Loucy (cell line): Measurements from ENCODE around the gene CDH12.

Source experiments
- H2AFZ ChIP-seq: fragments of 200-600 bp; sonication (generic); 2 replicates; pipeline ENCODE4 v1.6.0; 2016; ENCODE audit warnings: antibody characterized with exemption, mild to moderate bottlenecking, low read length, moderate library complexity
- H3F3A ChIP-seq: fragments of 200-600 bp; 2 replicates; pipeline ENCODE4 v1.6.0; 2016; ENCODE audit warnings: antibody characterized with exemption, low read depth, mild to moderate bottlenecking
- H3K27me3 ChIP-seq: fragments of 200-600 bp; sonication (generic); 2 replicates; pipeline ENCODE4 v1.6.1; 2014; ENCODE audit warnings: low read length, mild to moderate bottlenecking; ENCODE audit not compliant: insufficient read depth, poor library complexity, severe bottlenecking
- H3K36me3 ChIP-seq: fragments of 200-600 bp; sonication (generic); 2 replicates; pipeline ENCODE4 v1.6.1; 2016; ENCODE audit warnings: low read length; ENCODE audit not compliant: insufficient read depth
- H3K4me1 ChIP-seq: fragments of 200-600 bp; sonication (generic); 2 replicates; pipeline ENCODE4 v1.5.1; 2014; ENCODE audit warnings: low read length, mild to moderate bottlenecking; ENCODE audit not compliant: insufficient read depth, poor library complexity, severe bottlenecking
- H3K4me2 ChIP-seq: fragments of 200-600 bp; sonication (generic); 2 replicates; pipeline ENCODE4 v1.6.0; 2014; ENCODE audit warnings: antibody characterized with exemption, low read length, low read depth, mild to moderate bottlenecking; ENCODE audit not compliant: poor library complexity, severe bottlenecking
- H3K4me3 ChIP-seq: fragments of 200-600 bp; sonication (generic); 2 replicates; pipeline ENCODE4 v1.5.1; 2014; ENCODE audit warnings: low read length, mild to moderate bottlenecking, mixed read lengths; ENCODE audit not compliant: poor library complexity, severe bottlenecking
- H3K79me2 ChIP-seq: fragments of 200-600 bp; sonication (generic); 2 replicates; pipeline ENCODE4 v1.6.1; 2014; ENCODE audit warnings: low read length; ENCODE audit not compliant: insufficient read depth
- H3K9ac ChIP-seq: fragments of 200-600 bp; sonication (generic); 2 replicates; pipeline ENCODE4 v1.6.0; 2014; ENCODE audit warnings: mild to moderate bottlenecking, low read depth, low read length, moderate library complexity; ENCODE audit not compliant: poor library complexity, severe bottlenecking
- H3K9me2 ChIP-seq: fragments of 200-600 bp; sonication (generic); replicated peaks from 2 replicates; pipeline ENCODE4 v1.6.1; 2016; ENCODE audit warnings: low read depth, low read length, mixed read lengths
- H3K9me3 ChIP-seq: fragments of 200-600 bp; sonication (generic); 2 replicates; pipeline ENCODE4 v1.6.1; 2014; ENCODE audit warnings: mild to moderate bottlenecking, antibody characterized with exemption, low read length, low read depth; ENCODE audit not compliant: insufficient read depth
- H4K20me1 ChIP-seq: fragments of 200-600 bp; sonication (generic); 2 replicates; pipeline ENCODE4 v1.6.0; 2014; ENCODE audit warnings: antibody characterized with exemption, low read length, mild to moderate bottlenecking; ENCODE audit not compliant: insufficient read depth, poor library complexity, severe bottlenecking
- CTCF ChIP-seq: fragments of 200-600 bp; sonication (generic); conservative IDR thresholded peaks from 2 replicates; pipeline ENCODE4 v1.5.1; 2014; ENCODE audit warnings: mild to moderate bottlenecking, antibody characterized with exemption, low read length
- EZH2phosphoT487 ChIP-seq: fragments of 200-600 bp; IDR thresholded peaks from 2 replicates; pipeline ENCODE4 v1.6.1; 2018; ENCODE audit warnings: antibody characterized with exemption, mild to moderate bottlenecking, moderate library complexity, borderline replicate concordance

The CDH12 gene

GRCh38 chr5:22835686-22836085, 17.5 kb downstream of the CDH12 start:
- H3K27me3 ChIP-seq, result no peaks in the 10 kb centered on the region
- H4K20me1 ChIP-seq, result no peaks in the 10 kb centered on the region
- H2AFZ ChIP-seq, result no peak overlapping the region
- H3K79me2 ChIP-seq, result no peaks in the 10 kb centered on the region
- H3K4me3 ChIP-seq, result no peak overlapping the region
- no peak overlapping the region for H3K4me2 ChIP-seq
- no peaks in the 10 kb centered on the region for H3F3A ChIP-seq
- TF ChIP-seq CTCF (no peak), EZH2phosphoT487 (no peak)
- no peaks in the 10 kb centered on the region for H3K4me1 ChIP-seq
- no peaks in the 10 kb centered on the region for H3K36me3 ChIP-seq
- no peaks in the 10 kb centered on the region for H3K9me3 ChIP-seq
- no peak overlapping the region for H3K9ac ChIP-seq
- H3K9me2 ChIP-seq, result no peaks in the 10 kb centered on the region

GRCh38 chr5:22793463-22793862, 59.7 kb downstream of the CDH12 start:
- H4K20me1 ChIP-seq, result no peaks in the 10 kb centered on the region
- H3F3A ChIP-seq, result no peaks in the 10 kb centered on the region
- no peak for TF ChIP-seq EZH2phosphoT487
- no peak for TF ChIP-seq CTCF
- H3K79me2 ChIP-seq, result no peaks in the 10 kb centered on the region
- no peak overlapping the region for H3K4me3 ChIP-seq
- no peak overlapping the region for H3K4me2 ChIP-seq
- H2AFZ ChIP-seq, result no peak overlapping the region
- H3K36me3 ChIP-seq, result no peaks in the 10 kb centered on the region
- H3K9me3 ChIP-seq, result no peaks in the 10 kb centered on the region
- H3K27me3 ChIP-seq, result no peaks in the 10 kb centered on the region
- no peaks in the 10 kb centered on the region for H3K4me1 ChIP-seq
- H3K9me2 ChIP-seq, result no peaks in the 10 kb centered on the region
- no peak overlapping the region for H3K9ac ChIP-seq

- Histone ChIP-seq H3K4me1 (no peaks in the 10 kb centered on the region), H3K79me2 (no peaks in the 10 kb centered on the region), H3F3A (no peaks in the 10 kb centered on the region), H3K9me3 (no peaks in the 10 kb centered on the region), H3K4me3 (no peak overlapping the region), H3K36me3 (no peaks in the 10 kb centered on the region), H3K9me2 (no peaks in the 10 kb centered on the region), H2AFZ (no peak overlapping the region), H3K4me2 (no peak overlapping the region), H4K20me1 (no peaks in the 10 kb centered on the region), H3K9ac (no peak overlapping the region), H3K27me3 (no peaks in the 10 kb centered on the region)
- no peak for TF ChIP-seq EZH2phosphoT487
- no peak for TF ChIP-seq CTCF
These were observed 65.3 kb downstream of the CDH12 start for GRCh38 chr5:22787807-22788206.
